ENCODE measurements around the gene MGAT5. TPM values are rescaled to one million over a fixed set of nuclear protein-coding genes. Genes with fewer than 3 reads are reported as not detected.

Gene MGAT5
- total and polyA plus RNA-seq, 8 donors, result 2.9 to 36.9 (median 19.6) TPM

DNA sequence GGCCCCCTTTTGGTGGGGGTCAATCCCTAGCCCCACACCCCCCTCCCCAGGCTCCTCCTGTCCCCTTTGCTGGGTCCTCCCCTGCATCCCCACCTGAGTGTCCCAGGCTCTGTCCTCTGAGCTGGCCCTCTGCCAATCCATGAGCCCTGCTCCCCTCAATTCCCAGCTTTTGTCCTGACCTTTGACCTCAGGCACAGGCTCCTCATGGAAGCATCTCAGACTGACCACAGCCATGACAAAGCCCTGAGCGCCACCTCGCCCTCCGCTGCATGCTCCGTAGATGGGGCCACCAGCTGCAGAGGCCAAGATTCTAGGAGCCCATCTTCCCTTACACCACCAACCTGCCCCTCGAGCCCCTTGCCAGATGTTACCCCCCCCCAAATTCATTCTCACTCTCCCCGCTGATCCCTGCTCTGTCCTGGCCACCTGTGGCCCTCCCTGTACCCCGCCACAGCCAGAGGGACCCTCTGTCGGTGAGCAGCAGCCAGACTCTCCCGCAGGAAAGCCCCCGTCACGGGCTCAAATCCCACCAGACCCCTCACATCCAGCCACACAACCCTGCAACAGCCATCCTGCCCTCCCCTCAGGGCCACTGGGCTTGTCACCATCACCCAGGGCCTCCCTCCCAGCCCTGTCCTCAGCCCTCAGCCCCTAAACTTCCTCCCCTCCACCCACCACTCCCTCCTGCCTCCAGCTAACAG, 206.0 kb downstream of the MGAT5 start:
- no peak for FAIRE-seq
- WGBS, 2 donors, result 84 to 86% methylated on average over 11 of the region's 11 CpGs
- no peak overlapping the region for H3K4me3 ChIP-seq
- no peaks in the 10 kb centered on the region for H3K36me3 ChIP-seq
- no peak overlapping the region for H3K27ac ChIP-seq
- no peak for ATAC-seq
- H3K27me3 ChIP-seq, result no peaks in the 10 kb centered on the region
- intact Hi-C loops (cut with DNase I), result loop anchor here in 2 of 3 donors (5.0 to 10.0 kb wide), 4 partner anchors 85 to 447 kb away; no protein-coding TSS in a partner anchor
- DNase-seq, result peak in 1 of 6 donors; percentile 15
- TF ChIP-seq CTCF (IDR thresholded peaks at IDR 0.05), result no peak
- peaks cover 0 to 8% (median 4%) of the 10 kb centered on the region in 3 donors for H3K4me1 ChIP-seq
- no peaks in the 10 kb centered on the region for H3K9me3 ChIP-seq

DNA sequence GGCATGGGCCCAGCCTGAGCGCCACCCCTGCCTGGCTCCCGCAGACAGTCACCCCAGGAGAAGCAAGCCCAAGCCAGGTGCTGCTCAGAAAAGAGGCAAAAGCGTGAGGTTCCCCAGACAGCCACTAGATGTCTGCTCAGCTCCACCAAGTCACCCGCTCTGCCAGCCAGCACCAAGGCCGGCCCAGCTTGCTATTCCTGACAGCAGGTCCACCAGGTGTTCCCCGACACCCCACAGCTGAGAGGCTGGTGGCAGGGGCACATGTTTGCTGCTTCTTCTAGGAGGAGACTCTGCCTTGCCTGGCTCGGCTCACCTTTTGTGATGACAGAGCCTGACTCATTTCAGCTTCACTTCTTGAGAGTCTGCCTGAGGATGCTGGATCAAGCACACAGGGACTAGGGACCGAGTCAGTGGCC, 206.7 kb downstream of the MGAT5 start:
- WGBS, 2 donors, result 22 to 30% methylated on average over 8 of the region's 8 CpGs
- H3K36me3 ChIP-seq, result no peaks in the 10 kb centered on the region
- ATAC-seq (peak; percentile 82 to 94 (median 92)), DNase-seq (peak; percentile 69 to 91 (median 80)), FAIRE-seq (no peak)
- intact Hi-C loops (cut with DNase I), result loop anchor here in 2 of 3 donors (5.0 to 10.0 kb wide), 3 partner anchors 244 to 447 kb away; no protein-coding TSS in a partner anchor
- peaks cover 0 to 4% (median 4%) of the 10 kb centered on the region in 3 donors for H3K4me1 ChIP-seq
- TF ChIP-seq CTCF (IDR thresholded peaks at IDR 0.05), result peak; percentile 34 to 67 (median 54)
- H3K4me3 ChIP-seq, result no peak overlapping the region
- no peaks in the 10 kb centered on the region for H3K27me3 ChIP-seq
- no peaks in the 10 kb centered on the region for H3K9me3 ChIP-seq
- H3K27ac ChIP-seq, result peak overlapping the region in 2 of 4 donors; percentile 17 to 33

DNA sequence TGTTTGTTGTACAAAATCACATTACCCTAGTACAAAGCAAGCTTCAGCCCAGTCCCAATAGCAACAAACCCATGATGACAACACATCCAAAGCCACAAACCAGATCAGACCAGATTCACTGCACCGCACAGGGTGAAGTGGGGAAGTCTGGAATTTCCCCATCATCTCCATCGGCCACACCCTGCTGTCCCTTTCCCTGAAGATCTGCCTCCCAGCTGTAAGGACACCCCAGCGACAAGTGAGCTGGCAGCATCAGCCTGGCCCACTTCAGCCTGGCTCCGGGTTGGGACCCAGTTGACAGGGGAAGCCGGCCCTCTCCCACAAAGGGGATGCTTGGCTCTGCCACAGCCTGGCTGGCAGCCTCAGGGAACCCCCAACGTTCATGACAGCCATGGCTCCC, 207.6 kb downstream of the MGAT5 start:
- intact Hi-C loops (cut with DNase I), result loop anchor here in 2 of 3 donors (5.0 to 10.0 kb wide), 3 partner anchors 243 to 446 kb away; no protein-coding TSS in a partner anchor
- Histone ChIP-seq H3K9me3 (no peaks in the 10 kb centered on the region), H3K27ac (no peak overlapping the region), H3K36me3 (no peaks in the 10 kb centered on the region), H3K27me3 (no peaks in the 10 kb centered on the region), H3K4me3 (no peak overlapping the region), H3K4me1 (peaks cover 0 to 6% (median 4%) of the 10 kb centered on the region in 3 donors)
- DNase-seq, result no peak
- no peak for TF ChIP-seq CTCF (IDR thresholded peaks at IDR 0.05)
- peak in 1 of 4 donors; percentile 15 for ATAC-seq
- no peak for FAIRE-seq
- 71 to 75% methylated on average over 6 of the region's 6 CpGs for WGBS, 2 donors

- ATAC-seq (no peak), FAIRE-seq (no peak), DNase-seq (no peak)
- Histone ChIP-seq H3K4me1 (peaks cover 0 to 11% (median 4%) of the 10 kb centered on the region in 3 donors), H3K27ac (no peak overlapping the region), H3K9me3 (no peaks in the 10 kb centered on the region), H3K4me3 (no peak overlapping the region), H3K36me3 (no peaks in the 10 kb centered on the region), H3K27me3 (no peaks in the 10 kb centered on the region)
- no peak for TF ChIP-seq CTCF (IDR thresholded peaks at IDR 0.05)
- WGBS, 2 donors, result 92 to 96% methylated on average over 6 of the region's 6 CpGs
- intact Hi-C loops (cut with DNase I), result loop anchor here in 2 of 3 donors (5.0 to 10.0 kb wide), 3 partner anchors 243 to 445 kb away; no protein-coding TSS in a partner anchor
Observed at GRCh38 chr2:134462275-134462674, 208.4 kb downstream of the MGAT5 start.

Data from pancreas (tissue), 10 donors.